WTC11 (cell line): Measurements from ENCODE around the gene CDKN2B. TPM values are rescaled to one million over a fixed set of nuclear protein-coding genes. Genes with fewer than 3 reads are reported as not detected.
A peak's percentile ranks its signal among the peaks of the same experiment; 100 is the strongest.

Experiments used
- ATF3 ChIP-seq: sonication (generic); formaldehyde crosslinking; conservative IDR thresholded peaks from 2 replicates; pipeline ENCODE4 v1.8.1; 2022; ENCODE audit warnings: mild to moderate bottlenecking, missing genetic modification reagents
- CDX4 ChIP-seq: fragments of 250-450 bp; sonication (Bioruptor Pico); IDR thresholded peaks from 2 replicates; pipeline ENCODE4 v1.9.0; 2021; ENCODE audit warnings: moderate library complexity, mild to moderate bottlenecking, inconsistent platforms, borderline replicate concordance
- CREM ChIP-seq: sonication (generic); formaldehyde crosslinking; IDR thresholded peaks from 2 replicates; pipeline ENCODE4 v1.8.1; 2022; ENCODE audit warnings: mild to moderate bottlenecking, missing genetic modification reagents, moderate library complexity
- CTCF ChIP-seq: fragments of 200-600 bp; IDR thresholded peaks from 2 replicates; pipeline ENCODE4 v1.8.0; 2022; ENCODE audit warnings: antibody characterized with exemption
- ELF4 ChIP-seq: sonication (generic); formaldehyde crosslinking; IDR thresholded peaks from 2 replicates; pipeline ENCODE4 v1.8.1; 2022; ENCODE audit warnings: low read depth, mild to moderate bottlenecking, moderate library complexity, missing genetic modification reagents
- GABPB1 ChIP-seq: sonication (generic); formaldehyde crosslinking; IDR thresholded peaks from 2 replicates; pipeline ENCODE4 v1.8.1; 2023; ENCODE audit warnings: mild to moderate bottlenecking, missing genetic modification reagents
- HMGXB4 ChIP-seq: sonication (generic); formaldehyde crosslinking; IDR thresholded peaks from 2 replicates; pipeline ENCODE4 v1.8.1; 2023; ENCODE audit warnings: mild to moderate bottlenecking, moderate library complexity, missing genetic modification reagents
- IRF2 ChIP-seq: sonication (generic); formaldehyde crosslinking; IDR thresholded peaks from 2 replicates; pipeline ENCODE4 v1.8.0; 2022; ENCODE audit warnings: low read depth, missing genetic modification reagents, borderline replicate concordance
- JUN ChIP-seq: sonication (generic); formaldehyde crosslinking; IDR thresholded peaks from 2 replicates; pipeline ENCODE4 v1.8.0; 2023; ENCODE audit warnings: mild to moderate bottlenecking, missing genetic modification reagents
- MAX ChIP-seq: sonication (generic); formaldehyde crosslinking; IDR thresholded peaks from 2 replicates; pipeline ENCODE4 v1.8.0; 2022; ENCODE audit warnings: mild to moderate bottlenecking, missing genetic modification reagents
- NFE2L1 ChIP-seq: sonication (generic); formaldehyde crosslinking; IDR thresholded peaks from 2 replicates; pipeline ENCODE4 v1.8.1; 2023; ENCODE audit warnings: missing genetic modification reagents
- NR3C1 ChIP-seq: sonication (generic); formaldehyde crosslinking; conservative IDR thresholded peaks from 2 replicates; pipeline ENCODE4 v1.8.1; 2023; ENCODE audit warnings: low read depth, mild to moderate bottlenecking, missing genetic modification reagents
- PREB ChIP-seq: sonication (generic); formaldehyde crosslinking; IDR thresholded peaks from 2 replicates; pipeline ENCODE4 v1.8.1; 2022; ENCODE audit warnings: mild to moderate bottlenecking, missing genetic modification reagents, moderate library complexity, borderline replicate concordance
- RORB ChIP-seq: fragments of 250-450 bp; sonication (Bioruptor Pico); IDR thresholded peaks from 2 replicates; pipeline ENCODE4 v1.9.0; 2021; ENCODE audit warnings: mild to moderate bottlenecking
- SP1 ChIP-seq: sonication (generic); formaldehyde crosslinking; conservative IDR thresholded peaks from 2 replicates; pipeline ENCODE4 v1.8.1; 2022; ENCODE audit warnings: missing genetic modification reagents
- STAT6 ChIP-seq: sonication (generic); formaldehyde crosslinking; conservative IDR thresholded peaks from 2 replicates; pipeline ENCODE4 v1.8.1; 2023; ENCODE audit warnings: mild to moderate bottlenecking, low read depth, missing genetic modification reagents, moderate library complexity
- USF1 ChIP-seq: sonication (generic); formaldehyde crosslinking; IDR thresholded peaks from 2 replicates; pipeline ENCODE4 v1.8.0; 2022; ENCODE audit warnings: mild to moderate bottlenecking, missing genetic modification reagents
- USF2 ChIP-seq: sonication (generic); formaldehyde crosslinking; IDR thresholded peaks from 2 replicates; pipeline ENCODE4 v1.8.1; 2023; ENCODE audit warnings: mild to moderate bottlenecking, missing genetic modification reagents, moderate library complexity
- ZBTB21 ChIP-seq: sonication (generic); formaldehyde crosslinking; IDR thresholded peaks from 2 replicates; pipeline ENCODE4 v1.8.1; 2023; ENCODE audit warnings: mild to moderate bottlenecking, missing genetic modification reagents, borderline replicate concordance
- ZNF263 ChIP-seq: sonication (generic); formaldehyde crosslinking; IDR thresholded peaks from 2 replicates; pipeline ENCODE4 v1.8.1; 2022; ENCODE audit warnings: low read depth, mild to moderate bottlenecking, moderate library complexity, missing genetic modification reagents
- ZNF423 ChIP-seq: fragments of 250-450 bp; sonication (Bioruptor Pico); IDR thresholded peaks from 2 replicates; pipeline ENCODE4 v2.1.2; 2022; ENCODE audit warnings: mild to moderate bottlenecking, moderate library complexity
- ZNF512 ChIP-seq: sonication (generic); formaldehyde crosslinking; IDR thresholded peaks from 2 replicates; pipeline ENCODE4 v1.8.1; 2022; ENCODE audit warnings: missing genetic modification reagents, borderline replicate concordance
- ZSCAN18 ChIP-seq: fragments of 250-450 bp; sonication (Bioruptor Pico); IDR thresholded peaks from 2 replicates; pipeline ENCODE4 v2.1.2; 2022; ENCODE audit warnings: mild to moderate bottlenecking, moderate library complexity
- total RNA-seq: library from RNA; stranded (reverse); gene quantifications from 3 replicates; pipeline ENCODE4 v1.2.3, GENCODE V29; 2021

CDKN2B gene
- total RNA-seq, 1 experiment from 2014 or later = 0.13 TPM

GRCh38 chr9:21974722-21975409 is 34.2 kb downstream of the CDKN2B start (continued):
- 0 out of 2 replicates have a peak, but pooled peaks have one; percentile 55 for TF ChIP-seq NFE2L1 (CRISPR knock-in tag)
- TF ChIP-seq IRF2 (CRISPR knock-in tag) = no peak
- TF ChIP-seq CTCF = no peak
- TF ChIP-seq ZNF423 = no peak; the same call in 1 of the 2 replicates
- no peak for TF ChIP-seq ELF4 (CRISPR knock-in tag)
- TF ChIP-seq CDX4 (CRISPR knock-in tag) = no peak
- TF ChIP-seq HMGXB4 = no peak
- TF ChIP-seq ZBTB21 (CRISPR knock-in tag) = no peak
- no peak for TF ChIP-seq ZNF263
- TF ChIP-seq ZSCAN18 (CRISPR knock-in tag) = no peak
- no peak for TF ChIP-seq CREM (CRISPR knock-in tag)
- TF ChIP-seq ATF3 (CRISPR knock-in tag) = no peak
- no peak for TF ChIP-seq PREB
- no peak for TF ChIP-seq RORB
- TF ChIP-seq MAX = peak; percentile 73; the same call in 1 of the 2 replicates
- peak; percentile 33; the same call in 1 of the 2 replicates for TF ChIP-seq USF1 (CRISPR knock-in tag)
- no peak for TF ChIP-seq JUN (CRISPR knock-in tag)
- TF ChIP-seq ZNF512 (CRISPR knock-in tag) = no peak
- TF ChIP-seq SP1 (CRISPR knock-in tag) = peak; percentile 77
- TF ChIP-seq NR3C1 (CRISPR knock-in tag) = no peak
- no peak for TF ChIP-seq STAT6 (CRISPR knock-in tag)
- TF ChIP-seq USF2 (CRISPR knock-in tag) = peak; percentile 34; the same call in 1 of the 2 replicates
- TF ChIP-seq GABPB1 (CRISPR knock-in tag) = no peak
